Measurements from ENCODE around the gene CSTB.
A peak's percentile ranks its signal among the peaks of the same experiment; 100 is the strongest.

Gene CSTB

GRCh38 chr21:43767498-43767983, 8.6 kb downstream of the CSTB start:
- peak; percentile 31 to 70 for DNase-seq

GRCh38 chr21:43766734-43767497, 9.2 kb downstream of the CSTB start:
- no peak for DNase-seq

- no peak for DNase-seq
Measured at GRCh38 chr21:43764576-43765495, 11.3 kb downstream of the CSTB start.

GRCh38 chr21:43763901-43764523, 12.1 kb downstream of the CSTB start:
- no peak for DNase-seq

GRCh38 chr21:43762303-43763128, 13.6 kb downstream of the CSTB start:
- no peak for DNase-seq

- no peak for DNase-seq
Measured at GRCh38 chr21:43761886-43762285, 14.2 kb downstream of the CSTB start.

GRCh38 chr21:43760391-43760958, 15.6 kb downstream of the CSTB start:
- DNase-seq, result no peak

- no peak for DNase-seq
Measured at GRCh38 chr21:43759651-43760050, 16.5 kb downstream of the CSTB start.

GRCh38 chr21:43758811-43759210, 17.3 kb downstream of the CSTB start:
- DNase-seq, result no peak

DNA sequence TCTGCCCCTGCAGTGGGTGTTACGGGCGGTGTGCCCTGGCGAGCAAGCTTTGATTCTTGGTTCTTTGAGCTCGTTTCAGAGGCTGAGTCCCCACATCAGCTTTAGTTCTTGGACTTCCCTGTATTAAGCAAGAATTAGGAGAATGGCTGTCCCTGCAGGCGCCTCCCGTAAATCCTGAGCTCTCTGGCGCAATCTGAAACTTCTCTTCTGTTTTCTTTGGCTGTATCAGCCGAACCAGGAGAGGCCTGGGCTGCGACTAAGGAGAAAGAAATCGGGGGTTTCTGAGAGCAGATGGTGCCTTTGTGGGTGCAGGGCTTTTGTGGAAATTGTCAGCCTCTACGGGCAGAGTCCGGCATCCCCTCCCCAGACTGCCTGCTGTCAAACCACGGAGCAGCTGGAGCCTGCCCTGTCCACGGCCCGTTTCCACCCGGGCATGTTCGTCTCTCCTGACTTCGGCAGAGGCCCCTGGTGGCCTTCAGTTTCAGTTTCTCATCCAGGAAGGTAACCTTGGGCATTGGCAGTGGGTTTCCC, 17.9 kb downstream of the CSTB start:
- DNase-seq, result peak; percentile 43 to 65

DNA sequence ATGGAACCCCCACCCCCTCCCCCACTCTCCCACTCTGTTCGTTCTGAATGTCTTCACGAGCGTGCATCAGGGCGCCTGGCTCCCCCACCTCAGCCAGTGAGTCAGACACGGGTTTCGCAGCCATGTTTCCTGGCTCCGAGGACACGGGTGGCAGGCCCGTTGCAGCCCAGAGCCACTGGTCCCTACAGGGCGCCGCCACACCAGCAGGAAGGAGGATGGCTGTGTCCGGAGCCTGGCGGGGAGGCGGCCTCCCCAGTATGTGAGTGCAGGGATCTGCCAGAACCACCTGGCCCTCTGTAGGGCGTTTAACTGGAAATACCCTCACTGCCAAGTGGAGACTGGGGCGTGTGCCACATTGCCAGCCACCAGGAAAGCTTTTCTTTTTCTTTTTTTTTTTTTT, 18.5 kb downstream of the CSTB start:
- DNase-seq, result no peak

GRCh38 chr21:43755820-43756594, 20.1 kb downstream of the CSTB start:
- DNase-seq, result no peak

GRCh38 chr21:43754948-43755781, 20.9 kb downstream of the CSTB start:
- peak in 1 of 2 donors; percentile 21 for DNase-seq

GRCh38 chr21:43753439-43753799, 22.7 kb downstream of the CSTB start:
- DNase-seq, result no peak

- DNase-seq, result no peak
Measured at GRCh38 chr21:43752758-43753438, 23.2 kb downstream of the CSTB start.

- DNase-seq, result no peak
Measured at GRCh38 chr21:43751955-43752591, 24.0 kb downstream of the CSTB start.

GRCh38 chr21:43750339-43751033, 25.6 kb downstream of the CSTB start:
- DNase-seq, result no peak

- no peak for DNase-seq
Measured at GRCh38 chr21:43749651-43750262, 26.4 kb downstream of the CSTB start.
